ENCODE data around the gene GDPD4.

Gene GDPD4, protein sequence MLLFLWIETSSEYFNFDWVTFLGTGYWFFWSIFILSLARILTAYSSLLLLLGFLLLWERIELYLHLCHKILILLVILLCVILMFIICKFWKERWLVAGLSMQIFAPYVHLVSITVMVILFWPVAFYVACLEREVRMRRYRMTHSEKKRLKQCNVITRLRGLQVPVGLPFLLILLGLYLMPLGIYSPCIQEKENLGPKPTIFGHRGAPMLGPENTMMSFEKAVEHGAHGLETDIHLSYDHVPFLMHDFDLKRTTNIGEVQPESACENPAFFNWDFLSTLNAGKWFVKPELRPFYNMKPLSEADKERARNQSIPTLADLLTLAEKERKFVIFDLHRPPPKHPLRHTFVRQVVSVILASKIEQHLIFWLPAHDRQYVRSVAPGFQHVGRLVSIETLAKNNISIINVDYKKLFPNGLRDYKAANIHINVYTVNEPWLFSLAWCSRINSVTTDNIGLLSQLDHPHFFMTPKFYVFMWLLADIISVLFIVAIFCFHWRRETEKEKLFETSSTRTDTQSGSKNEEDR

GRCh38 chr11:77301510-77301909 lies at the start of gene GDPD4:
GDPD4 (minus strand) TSS chr11:77301686; CDS start chr11:77285137, 16,549 bp downstream.
- H3K27me3 Mint-ChIP-seq = no peaks in the 10 kb centered on the region
- ATAC-seq (replicated peaks) (no peak), DNase-seq (no peak)
- no peak within 1 kb of the TSS for H3K27ac Mint-ChIP-seq
- no peak within 1 kb of the TSS for H3K4me3 Mint-ChIP-seq
- no peaks in the 10 kb centered on the region for H3K36me3 Mint-ChIP-seq
- H3K9me3 Mint-ChIP-seq = peaks cover 2 to 3% of the 10 kb centered on the region in 2 donors
- H3K4me1 Mint-ChIP-seq = no peaks in the 10 kb centered on the region

- Mint-ChIP-seq H3K27me3 (no peaks in the 10 kb centered on the region), H3K9me3 (no peaks in the 10 kb centered on the region), H3K4me1 (no peaks in the 10 kb centered on the region), H3K4me3 (no peak overlapping the region), H3K27ac (no peak overlapping the region), H3K36me3 (peaks cover 22 to 37% of the 10 kb centered on the region in 2 donors)
- no peak for DNase-seq
- no peak for ATAC-seq (replicated peaks)
Observed at GRCh38 chr11:77347948-77348347, 46.5 kb upstream of the GDPD4 start.

- ATAC-seq (replicated peaks) = no peak
- Mint-ChIP-seq H3K9me3 (no peaks in the 10 kb centered on the region), H3K27me3 (no peaks in the 10 kb centered on the region), H3K4me3 (no peak overlapping the region), H3K36me3 (peaks cover 29 to 45% of the 10 kb centered on the region in 2 donors), H3K27ac (no peak overlapping the region), H3K4me1 (no peaks in the 10 kb centered on the region)
- DNase-seq = no peak
Observed at GRCh38 chr11:77346906-77347603, 45.6 kb upstream of the GDPD4 start.

- Mint-ChIP-seq H3K27me3 (no peaks in the 10 kb centered on the region), H3K27ac (no peak overlapping the region), H3K9me3 (no peaks in the 10 kb centered on the region), H3K4me1 (no peaks in the 10 kb centered on the region), H3K36me3 (peaks cover 35 to 57% of the 10 kb centered on the region in 2 donors), H3K4me3 (no peak overlapping the region)
- no peak for ATAC-seq (replicated peaks)
- no peak for DNase-seq
Observed at GRCh38 chr11:77345621-77346020, 44.1 kb upstream of the GDPD4 start.

DNA sequence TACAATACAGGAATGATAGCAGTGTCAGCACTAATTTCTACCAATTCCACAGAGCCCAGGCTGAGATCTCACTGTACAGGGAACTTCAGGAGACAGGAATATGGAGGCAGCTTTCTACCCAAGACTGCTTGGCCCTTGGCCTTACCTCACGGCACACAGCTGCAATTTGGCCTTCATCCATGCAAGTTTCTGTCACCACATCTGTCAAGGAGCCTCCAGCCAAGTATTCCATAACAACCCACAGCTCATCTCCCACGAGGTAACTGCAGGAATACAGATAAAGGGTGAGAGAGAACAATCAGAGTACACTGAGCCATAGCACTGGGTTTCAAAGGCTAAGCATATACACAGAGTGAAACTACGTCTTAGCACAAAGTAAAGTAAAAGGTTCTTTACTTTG lies 39.0 kb upstream of the GDPD4 start:
- Mint-ChIP-seq H3K36me3 (peaks cover 34 to 54% of the 10 kb centered on the region in 2 donors), H3K27ac (no peak overlapping the region), H3K9me3 (no peaks in the 10 kb centered on the region), H3K27me3 (no peaks in the 10 kb centered on the region), H3K4me3 (no peak overlapping the region), H3K4me1 (no peaks in the 10 kb centered on the region)
- ATAC-seq (replicated peaks) (no peak), DNase-seq (no peak)

DNA sequence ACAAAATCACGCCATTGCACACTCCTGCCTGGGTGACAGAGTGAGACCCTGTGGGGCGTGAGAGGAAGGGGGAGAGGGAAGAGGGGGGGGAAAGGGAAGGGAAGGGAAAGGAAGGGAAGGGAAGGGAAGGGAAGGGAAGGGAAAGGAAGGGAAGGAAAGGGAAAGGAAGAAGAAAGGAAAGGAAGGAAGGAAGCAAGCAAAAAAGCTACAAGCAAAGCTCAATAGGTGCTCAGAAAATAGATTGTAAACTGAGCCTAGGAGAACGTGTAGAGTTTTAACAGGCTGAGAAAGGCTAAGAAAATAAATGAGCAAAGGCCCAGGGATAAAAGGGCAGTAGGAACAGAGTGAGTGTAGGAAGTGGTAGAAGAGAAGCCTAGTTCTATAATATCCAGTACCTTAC lies 30.8 kb upstream of the GDPD4 start:
- Mint-ChIP-seq H3K4me1 (no peaks in the 10 kb centered on the region), H3K27me3 (no peaks in the 10 kb centered on the region), H3K4me3 (no peak overlapping the region), H3K36me3 (peaks cover 29 to 41% of the 10 kb centered on the region in 2 donors), H3K27ac (no peak overlapping the region), H3K9me3 (peaks cover 0 to 7% of the 10 kb centered on the region in 2 donors)
- DNase-seq (no peak), ATAC-seq (replicated peaks) (no peak)

- H3K4me1 Mint-ChIP-seq = no peaks in the 10 kb centered on the region
- H3K27me3 Mint-ChIP-seq = no peaks in the 10 kb centered on the region
- H3K27ac Mint-ChIP-seq = no peak overlapping the region
- H3K4me3 Mint-ChIP-seq = no peak overlapping the region
- ATAC-seq (replicated peaks) (no peak), DNase-seq (no peak)
- peaks cover 0 to 8% of the 10 kb centered on the region in 2 donors for H3K9me3 Mint-ChIP-seq
- H3K36me3 Mint-ChIP-seq = peaks cover 28 to 44% of the 10 kb centered on the region in 2 donors
Observed at GRCh38 chr11:77325159-77325558, 23.7 kb upstream of the GDPD4 start.

DNA sequence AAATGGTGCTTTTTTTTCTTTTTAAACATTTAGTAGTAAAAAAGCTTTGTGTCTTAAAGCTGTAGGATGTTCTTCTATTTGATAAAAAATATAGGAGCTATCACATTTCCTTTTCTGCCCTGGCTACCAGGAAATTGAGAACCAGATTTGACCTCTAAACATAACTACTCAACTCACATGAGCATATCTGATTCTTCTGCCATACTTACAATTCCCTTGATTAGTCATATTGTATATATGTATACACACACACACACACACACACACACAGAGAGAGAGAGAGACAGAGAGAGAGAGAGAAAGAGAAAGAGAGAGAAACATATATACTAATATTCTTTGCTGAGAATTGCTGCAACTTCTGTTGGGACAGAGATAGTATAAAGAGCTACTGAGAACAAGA lies 23.0 kb upstream of the GDPD4 start:
- Mint-ChIP-seq H3K9me3 (peaks cover 0 to 8% of the 10 kb centered on the region in 2 donors), H3K4me3 (no peak overlapping the region), H3K27ac (no peak overlapping the region), H3K27me3 (no peaks in the 10 kb centered on the region), H3K4me1 (no peaks in the 10 kb centered on the region), H3K36me3 (peaks cover 28 to 44% of the 10 kb centered on the region in 2 donors)
- DNase-seq = no peak
- no peak for ATAC-seq (replicated peaks)

DNA sequence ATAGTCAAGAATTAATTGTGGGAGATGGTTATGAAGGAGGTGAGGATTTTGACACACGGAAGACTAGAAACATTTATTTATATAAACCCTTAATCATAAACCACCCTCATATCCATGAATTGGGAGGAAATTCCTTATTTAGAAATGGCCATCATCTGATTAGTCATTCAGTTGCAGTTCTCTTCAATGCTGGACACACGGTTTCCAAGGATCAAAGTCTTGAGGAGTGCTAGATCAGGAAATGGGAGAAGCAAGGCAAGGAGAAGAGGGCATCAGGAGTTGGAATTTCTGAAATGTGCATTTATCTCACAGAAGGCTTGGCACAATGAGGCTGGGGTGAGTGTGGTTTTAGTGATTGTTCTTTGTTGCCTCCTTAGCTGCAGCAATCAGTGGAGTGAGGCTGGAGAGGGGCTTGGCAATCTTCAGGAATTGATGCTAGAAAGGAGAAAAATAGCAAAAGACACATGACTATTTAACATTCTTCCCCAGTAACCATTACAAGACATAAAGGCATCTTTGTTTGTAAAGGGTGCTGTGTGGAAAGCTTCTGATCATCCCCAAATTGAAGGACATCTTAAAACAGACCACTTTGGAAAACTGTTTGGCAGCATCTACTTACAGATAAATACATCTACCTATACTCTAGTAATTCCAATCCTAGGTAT lies 21.6 kb upstream of the GDPD4 start:
- peaks cover 0 to 5% of the 10 kb centered on the region in 2 donors for H3K9me3 Mint-ChIP-seq
- no peak overlapping the region for H3K27ac Mint-ChIP-seq
- ATAC-seq (replicated peaks) (no peak), DNase-seq (no peak)
- no peak overlapping the region for H3K4me3 Mint-ChIP-seq
- H3K27me3 Mint-ChIP-seq = no peaks in the 10 kb centered on the region
- H3K36me3 Mint-ChIP-seq = peaks cover 21 to 31% of the 10 kb centered on the region in 2 donors
- H3K4me1 Mint-ChIP-seq = no peaks in the 10 kb centered on the region

- ATAC-seq (replicated peaks) = no peak
- Mint-ChIP-seq H3K9me3 (peaks cover 0 to 3% of the 10 kb centered on the region in 2 donors), H3K4me1 (no peaks in the 10 kb centered on the region), H3K4me3 (no peak overlapping the region), H3K27ac (no peak overlapping the region), H3K27me3 (no peaks in the 10 kb centered on the region), H3K36me3 (peaks cover 18 to 26% of the 10 kb centered on the region in 2 donors)
- no peak for DNase-seq
Observed at GRCh38 chr11:77322506-77322905, 21.0 kb upstream of the GDPD4 start.

DNA sequence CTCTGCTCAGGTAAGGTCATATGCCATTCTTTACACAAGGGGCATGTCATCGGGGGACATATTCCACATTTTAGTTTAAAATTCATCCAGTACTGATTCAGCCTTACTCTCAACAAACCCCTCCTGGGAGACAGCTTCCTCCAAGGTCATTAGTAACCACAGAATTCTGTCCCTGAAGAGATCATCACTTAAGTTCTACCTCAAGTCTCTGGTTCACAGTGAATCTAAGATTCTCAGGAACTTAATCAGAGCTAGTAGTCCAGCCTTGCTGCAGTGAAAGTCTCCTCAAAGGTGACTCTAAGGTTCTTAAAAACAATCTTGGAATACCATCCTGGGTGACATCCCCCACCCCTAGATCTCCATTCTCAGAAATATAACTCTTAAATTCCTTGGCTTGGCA lies 18.9 kb upstream of the GDPD4 start:
- Mint-ChIP-seq H3K4me1 (no peaks in the 10 kb centered on the region), H3K27me3 (no peaks in the 10 kb centered on the region), H3K27ac (no peak overlapping the region), H3K9me3 (no peaks in the 10 kb centered on the region), H3K4me3 (no peak overlapping the region), H3K36me3 (peaks cover 8 to 16% of the 10 kb centered on the region in 2 donors)
- ATAC-seq (replicated peaks) (no peak), DNase-seq (no peak)

DNA sequence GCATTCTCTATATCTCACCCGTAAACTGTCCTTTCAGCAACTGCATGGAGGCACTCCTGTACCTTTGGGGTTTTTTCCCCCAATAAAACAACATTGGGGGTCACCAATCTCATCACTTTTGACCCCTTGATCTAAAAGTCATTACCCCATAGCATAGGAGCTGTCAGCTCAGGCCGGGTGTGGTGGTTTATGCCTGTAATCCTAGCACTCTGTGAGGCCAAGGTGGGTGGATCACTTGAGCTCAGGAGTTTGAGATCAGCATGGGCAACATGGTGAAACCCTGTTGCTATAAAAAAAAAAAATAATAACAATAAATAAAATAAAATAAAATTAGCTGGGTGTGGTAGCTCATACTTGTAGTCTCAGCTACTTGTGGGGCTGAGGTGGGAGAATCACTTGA lies 17.1 kb upstream of the GDPD4 start:
- ATAC-seq (replicated peaks) (no peak), DNase-seq (no peak)
- H3K27ac Mint-ChIP-seq = no peak overlapping the region
- peaks cover 5 to 11% of the 10 kb centered on the region in 2 donors for H3K36me3 Mint-ChIP-seq
- H3K9me3 Mint-ChIP-seq = no peaks in the 10 kb centered on the region
- no peaks in the 10 kb centered on the region for H3K27me3 Mint-ChIP-seq
- no peaks in the 10 kb centered on the region for H3K4me1 Mint-ChIP-seq
- H3K4me3 Mint-ChIP-seq = no peak overlapping the region

DNA sequence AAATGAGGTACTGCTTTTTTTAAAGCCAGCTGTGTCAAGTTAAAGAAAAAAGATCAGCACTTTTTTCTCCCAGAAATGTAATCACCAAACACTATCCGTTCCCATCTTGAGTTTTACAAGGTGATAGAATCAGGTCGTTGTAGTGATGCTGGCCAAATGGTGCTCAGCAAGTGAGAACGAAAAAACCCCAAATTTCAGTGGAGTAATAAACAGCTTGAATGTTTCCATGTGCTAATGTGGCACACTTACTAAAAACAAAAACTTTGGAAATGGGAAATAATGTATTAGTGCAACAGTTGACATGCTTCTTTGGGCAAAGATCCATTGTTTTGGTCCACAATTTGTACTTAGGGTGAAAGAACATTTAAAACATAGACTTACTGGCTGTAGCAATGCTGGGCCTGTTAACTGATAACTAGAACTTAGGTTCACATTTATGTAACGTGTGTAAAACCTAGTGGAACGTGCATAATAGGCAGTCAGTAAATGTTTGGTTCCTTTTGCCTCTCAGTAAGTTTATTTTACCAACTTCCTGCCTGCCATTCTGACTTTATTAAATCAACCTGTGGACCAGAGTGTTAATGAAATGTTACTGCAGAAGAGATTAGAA lies 15.4 kb upstream of the GDPD4 start:
- ATAC-seq (replicated peaks) (no peak), DNase-seq (no peak)
- H3K9me3 Mint-ChIP-seq = no peaks in the 10 kb centered on the region
- no peak overlapping the region for H3K27ac Mint-ChIP-seq
- no peak overlapping the region for H3K4me3 Mint-ChIP-seq
- H3K36me3 Mint-ChIP-seq = no peaks in the 10 kb centered on the region
- no peaks in the 10 kb centered on the region for H3K4me1 Mint-ChIP-seq
- H3K27me3 Mint-ChIP-seq = no peaks in the 10 kb centered on the region

DNA sequence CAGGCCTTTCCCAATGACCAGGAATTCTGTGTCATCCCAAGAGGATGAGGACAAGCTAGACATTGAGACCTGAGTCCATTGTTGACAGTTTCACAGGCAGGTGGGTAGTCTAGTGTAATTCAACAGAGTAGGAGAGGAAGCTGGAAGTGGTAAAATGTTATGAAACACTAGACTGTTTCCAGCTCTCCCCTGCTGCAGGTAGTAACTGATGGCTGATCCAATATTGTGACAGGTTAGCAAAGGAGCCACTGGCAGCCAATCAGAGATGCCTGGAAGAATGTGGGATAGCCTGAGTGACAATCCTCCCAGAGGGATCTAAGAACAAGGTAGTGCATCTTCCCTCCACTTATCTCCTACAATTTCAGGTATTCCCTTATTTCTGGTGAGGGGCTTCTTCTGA lies 10.6 kb upstream of the GDPD4 start:
- Mint-ChIP-seq H3K27ac (no peak overlapping the region), H3K4me1 (peaks cover 2 to 6% of the 10 kb centered on the region in 2 donors), H3K4me3 (no peak overlapping the region), H3K9me3 (no peaks in the 10 kb centered on the region), H3K27me3 (no peaks in the 10 kb centered on the region), H3K36me3 (no peaks in the 10 kb centered on the region)
- ATAC-seq (replicated peaks) = no peak
- DNase-seq = no peak

Measured in stimulated activated naive B cell treated with anti-CD40 and anti-IgM and Interleukin-4, amounts not matched to agents 10 μg/mL and 1 μg/mL and 100 μg/mL, for 72 hours (primary cell).